IPS-NIHi7 (cell line): ENCODE measurements around the gene RHBDF1.
"Not testable (repeated sequence)": the region's sequence is repeated elsewhere in the genome, so short reads cannot be mapped to it uniquely, and the experiment has no call there.

ENCODE experiments used
- DNase-seq: peaks from one replicate; pipeline ENCODE4 v3.0.0; 2012; ENCODE audit warnings: mixed read lengths; ENCODE audit errors: extremely low spot score

RHBDF1 gene

GRCh38 chr16:59440-60059 lies 12.9 kb downstream of the RHBDF1 start:
- DNase-seq = no peak

- no peak for DNase-seq
Observed at GRCh38 chr16:58491-59439, 13.7 kb downstream of the RHBDF1 start.

GRCh38 chr16:57711-58110 lies 14.7 kb downstream of the RHBDF1 start:
- DNase-seq = no peak

DNA sequence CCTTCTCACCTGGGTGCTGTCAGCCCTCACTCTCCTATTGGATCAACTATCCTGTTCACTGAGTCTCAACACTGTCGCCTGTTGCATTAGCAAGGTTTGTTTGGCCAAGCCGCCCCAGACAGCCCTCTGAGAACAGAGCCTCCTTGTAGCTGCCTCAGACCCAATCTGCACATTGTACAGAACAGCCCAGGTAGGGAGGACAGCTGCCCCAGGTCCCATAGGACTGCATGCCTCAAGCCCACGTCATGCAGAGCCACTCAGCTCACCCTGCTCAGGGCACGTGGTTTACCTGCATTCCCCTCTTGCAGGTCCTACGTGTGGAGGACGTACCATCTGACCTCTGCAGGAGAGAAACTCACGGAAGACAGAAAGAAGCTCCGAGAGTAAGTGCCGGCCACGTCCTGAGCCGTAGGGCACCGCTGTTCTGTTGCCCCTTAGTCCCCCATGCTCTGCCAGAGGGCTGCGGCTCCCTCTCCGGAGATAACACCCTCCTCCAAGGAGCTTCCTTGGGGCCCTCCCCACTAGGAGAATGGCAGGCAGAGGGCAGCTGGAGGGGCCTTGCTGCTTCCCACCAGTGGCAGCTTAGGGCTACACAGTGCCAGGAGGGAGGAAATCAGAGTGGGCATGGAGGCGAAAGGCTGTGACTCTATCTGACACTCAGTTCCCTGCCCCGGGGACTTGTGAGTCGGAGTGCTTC lies 16.1 kb downstream of the RHBDF1 start:
- no peak for DNase-seq

DNA sequence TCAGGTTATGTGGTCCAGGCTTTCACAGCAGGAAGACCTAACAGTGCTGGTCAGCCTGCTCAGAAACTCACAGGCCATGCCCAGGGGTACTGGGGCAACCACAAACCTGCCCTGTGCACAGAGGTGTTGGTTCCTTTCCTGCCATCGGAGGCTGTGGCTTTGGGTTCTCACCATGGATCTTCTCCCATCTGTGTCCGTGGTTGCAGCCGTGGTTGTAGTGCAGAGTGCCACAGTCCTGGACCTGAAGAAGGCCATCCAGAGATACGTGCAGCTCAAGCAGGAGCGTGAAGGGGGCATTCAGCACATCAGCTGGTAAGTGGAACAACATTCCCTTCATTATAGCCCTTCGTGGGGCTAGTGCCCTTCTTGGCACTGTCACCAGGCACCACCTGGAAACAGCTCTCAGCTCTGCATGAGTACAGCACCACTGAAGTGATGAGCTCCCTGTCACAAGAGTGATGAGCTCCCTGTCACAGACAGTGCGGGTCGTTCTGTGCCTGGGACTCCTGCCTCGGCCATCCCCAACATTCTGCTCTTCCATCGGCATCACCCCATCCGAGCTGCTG lies 16.8 kb downstream of the RHBDF1 start:
- no peak for DNase-seq

DNA sequence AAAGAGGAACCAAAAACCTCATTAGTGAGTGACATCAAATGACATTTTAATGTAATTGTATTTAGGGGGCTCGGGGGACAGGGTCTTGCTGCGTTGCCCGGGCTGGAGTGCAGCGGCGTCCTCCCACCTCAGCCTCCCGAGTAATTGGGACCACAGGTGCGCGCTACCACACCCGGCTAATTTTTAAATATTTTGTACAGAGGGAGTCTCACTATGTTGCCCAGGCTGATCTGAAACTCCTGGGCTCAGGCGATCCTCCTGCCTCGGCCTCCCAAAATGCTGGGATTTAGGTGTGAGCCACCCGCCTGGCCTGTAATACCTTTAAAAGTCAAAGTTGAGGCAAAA lies 18.2 kb downstream of the RHBDF1 start:
- no peak for DNase-seq

DNA sequence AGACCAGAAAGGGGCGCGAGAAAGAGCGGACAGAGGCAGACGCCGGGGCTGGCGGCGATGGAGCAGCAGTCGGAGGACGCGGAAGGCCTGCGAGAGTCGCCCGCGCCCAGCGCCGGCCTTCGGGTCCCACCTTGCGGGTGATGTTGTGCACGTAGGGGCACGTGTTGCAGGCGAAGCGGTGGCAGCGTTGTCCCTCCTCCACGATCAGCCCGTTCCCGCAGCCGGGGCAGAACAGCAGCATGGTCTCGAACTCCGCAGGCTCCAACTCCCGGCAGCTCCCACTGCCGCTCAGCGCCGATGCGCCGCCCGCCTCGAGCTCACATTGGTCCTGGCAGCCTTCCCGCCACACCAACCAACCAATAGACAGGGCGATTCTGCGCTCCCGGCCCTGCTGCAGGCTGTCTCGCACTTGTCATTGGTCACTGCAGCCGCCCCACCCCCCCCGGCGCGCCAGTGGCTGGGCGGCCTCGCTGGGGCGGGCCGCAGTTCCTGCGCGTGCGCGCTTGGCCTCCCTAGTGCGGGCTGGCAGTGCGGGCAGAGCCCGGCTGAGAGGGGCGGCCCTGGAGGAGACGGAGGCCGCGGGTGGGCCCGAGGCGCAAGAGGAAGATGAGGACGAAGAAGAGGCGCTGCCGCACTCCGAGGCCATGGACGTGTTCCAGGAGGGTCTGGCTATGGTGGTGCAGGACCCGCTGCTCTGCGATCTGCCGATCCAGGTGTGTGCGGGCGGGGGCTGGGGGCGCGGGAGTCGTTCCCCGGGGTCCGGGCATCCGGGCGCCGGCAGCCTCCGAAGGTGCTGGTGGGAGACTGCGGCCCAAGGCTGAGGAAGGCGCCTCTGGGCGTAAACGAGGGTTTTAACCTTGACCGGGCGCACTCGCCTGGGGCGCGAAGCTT lies 18.8 kb downstream of the RHBDF1 start, which contains the start of the genes POLR3K and SNRNP25:
Gene POLR3K, minus strand, starts transcription at position 263 of the 891 bp plus-strand sequence. Its CDS starts 22 bp downstream, at position 241.
Gene SNRNP25, plus strand, starts transcription at position 483 of the 891 bp plus-strand sequence. Its CDS starts 189 bp downstream, at position 672.
- DNase-seq = peak; percentile 100

DNA sequence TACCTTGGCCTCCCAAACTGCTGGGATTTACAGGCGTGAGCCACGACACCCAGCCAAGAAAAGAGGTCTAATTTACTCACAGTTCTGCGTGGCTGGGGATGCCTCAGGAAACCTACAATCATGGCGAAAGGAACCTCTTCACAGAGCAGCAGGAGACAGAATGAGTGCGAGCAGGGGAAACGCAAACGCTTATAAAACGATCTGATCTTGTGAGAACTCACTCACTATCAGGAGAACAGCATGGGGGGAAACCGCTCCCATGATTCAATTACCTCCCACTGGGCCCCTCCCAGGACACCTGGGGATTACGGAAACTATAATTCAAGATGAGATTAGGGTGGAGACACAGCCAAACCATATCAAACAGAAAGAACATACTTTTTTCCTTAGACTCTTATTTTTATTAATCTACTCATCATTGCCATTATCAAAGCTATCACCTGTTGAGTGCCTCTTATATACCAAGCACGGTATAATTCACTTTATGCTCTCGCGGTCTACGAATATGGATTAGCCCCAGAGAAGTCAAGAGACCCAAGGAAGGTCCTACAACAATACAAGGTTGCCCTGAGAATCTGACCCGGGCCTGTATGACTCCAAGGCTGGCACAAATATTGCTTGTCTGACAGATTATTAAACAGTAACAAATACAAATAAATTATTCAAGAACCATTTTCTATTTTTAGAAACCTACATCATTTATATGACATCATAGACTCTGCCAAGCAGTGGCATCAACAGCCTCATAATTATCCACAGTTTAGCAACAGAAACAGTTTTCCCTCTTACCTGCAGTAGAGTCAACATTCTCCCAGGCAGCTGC lies 21.5 kb downstream of the RHBDF1 start:
- DNase-seq = no peak

- DNase-seq = no peak
Observed at GRCh38 chr16:47234-47633, 25.2 kb downstream of the RHBDF1 start.

DNA sequence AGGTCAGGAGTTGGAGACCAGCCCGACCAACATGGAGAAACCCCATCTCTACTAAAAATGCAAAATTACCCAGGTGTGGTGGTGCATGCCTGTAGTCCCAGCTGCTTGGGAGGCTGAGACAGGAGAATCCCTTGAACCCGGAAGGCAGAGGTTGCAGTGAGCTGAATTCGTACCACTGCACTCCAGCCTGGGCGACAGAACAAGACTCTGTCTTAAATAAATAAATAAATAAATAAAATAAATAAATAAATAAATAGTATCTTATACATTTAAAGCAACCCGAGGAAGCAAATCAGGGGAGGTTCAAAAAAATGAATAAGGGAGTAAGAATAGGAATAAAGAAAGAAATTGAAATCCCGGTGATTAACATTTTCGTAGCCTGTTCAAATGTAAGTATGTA lies 25.9 kb downstream of the RHBDF1 start:
- DNase-seq = not testable (repeated sequence)

GRCh38 chr16:45454-45853 lies 27.0 kb downstream of the RHBDF1 start:
- no peak for DNase-seq

DNA sequence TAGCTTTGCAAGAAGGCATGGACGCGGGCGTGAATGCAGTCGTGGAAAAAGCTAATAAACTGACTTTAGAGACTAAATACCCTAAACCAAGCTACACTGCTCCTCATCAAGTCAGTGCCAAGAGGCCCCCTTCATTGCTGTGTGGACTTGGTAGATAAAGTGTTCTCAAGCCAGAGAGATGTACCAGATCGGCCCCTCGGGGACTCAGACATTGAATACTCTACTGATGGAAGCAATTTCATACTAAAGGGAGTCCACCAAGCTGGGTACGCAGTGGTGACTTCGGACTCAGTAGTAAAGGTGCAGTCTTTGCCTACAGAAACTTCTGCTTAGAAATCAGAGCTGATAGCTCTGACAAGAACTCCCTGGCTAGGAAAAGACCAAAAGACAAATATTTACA lies 27.8 kb downstream of the RHBDF1 start:
- no peak for DNase-seq

DNA sequence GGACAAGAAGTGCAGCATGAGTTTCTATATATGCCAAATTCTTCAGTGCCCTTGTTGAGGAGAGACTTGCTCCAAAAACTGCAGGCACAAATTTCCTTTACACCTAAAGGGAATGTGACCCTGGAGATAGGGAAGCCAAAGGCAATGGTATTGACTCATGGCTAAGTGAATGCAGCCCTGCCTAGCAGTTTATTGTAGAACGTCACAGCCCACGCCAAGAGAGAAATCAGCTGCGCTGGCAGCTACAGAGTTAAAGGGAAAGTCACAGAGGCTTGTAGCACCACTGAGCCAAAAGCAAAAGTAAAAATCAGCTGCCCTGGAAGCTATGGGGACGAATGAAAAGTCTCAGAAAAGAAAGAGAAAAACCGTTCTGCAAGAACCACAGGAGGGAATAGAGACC lies 29.1 kb downstream of the RHBDF1 start:
- DNase-seq = no peak

DNA sequence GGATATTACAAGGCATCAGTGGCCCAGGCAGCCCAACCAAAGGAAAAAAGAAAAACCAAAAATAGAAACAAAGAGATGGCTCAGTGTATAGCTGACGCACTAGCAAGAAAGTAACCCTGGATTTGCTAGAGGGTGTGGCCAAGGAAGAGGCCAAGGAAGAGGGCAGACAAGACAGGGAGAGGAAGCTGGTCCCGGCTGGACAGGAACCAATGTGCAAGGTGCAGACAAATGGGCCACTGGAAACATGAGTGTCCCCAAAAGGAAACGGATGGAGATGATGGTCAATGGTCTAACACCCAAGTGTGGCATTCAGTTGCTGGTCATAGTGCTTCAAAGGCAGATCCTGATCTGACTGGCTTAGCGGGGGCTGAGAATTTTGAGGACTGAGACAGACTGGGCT lies 29.7 kb downstream of the RHBDF1 start:
- DNase-seq = no peak

GRCh38 chr16:42069-42457 lies 30.4 kb downstream of the RHBDF1 start:
- DNase-seq = no peak

DNA sequence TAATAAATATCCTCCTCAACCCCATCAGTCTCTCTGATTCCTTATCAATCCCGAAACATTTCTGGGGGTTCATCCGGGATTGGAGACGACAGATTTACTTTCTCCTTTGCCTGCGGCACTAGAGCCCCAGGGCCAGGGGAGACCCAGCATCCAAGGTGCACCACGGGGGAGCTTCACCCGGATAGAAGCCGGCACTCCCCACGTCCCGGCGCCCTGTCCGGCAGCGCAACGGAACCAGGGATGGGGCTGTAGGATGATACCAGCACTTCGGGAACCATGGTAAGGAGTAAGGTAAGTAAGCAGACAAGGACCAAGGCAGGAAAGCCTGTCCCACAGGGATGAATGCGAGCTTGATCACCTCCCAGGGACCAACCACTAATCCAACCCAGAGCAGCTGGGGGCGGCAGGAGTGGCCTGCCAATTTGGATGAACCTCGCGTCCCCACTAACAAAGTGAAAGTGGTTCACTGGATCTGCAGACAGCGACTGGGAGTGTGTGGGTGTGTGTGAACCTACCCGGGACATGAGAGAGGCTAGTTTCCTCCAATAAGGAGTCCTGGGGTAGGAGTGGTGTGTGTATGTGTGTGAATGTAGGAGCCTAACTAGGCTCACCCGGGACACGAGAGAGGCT lies 30.9 kb downstream of the RHBDF1 start:
- no peak for DNase-seq

- no peak for DNase-seq
Observed at GRCh38 chr16:38941-39892, 33.2 kb downstream of the RHBDF1 start.

DNA sequence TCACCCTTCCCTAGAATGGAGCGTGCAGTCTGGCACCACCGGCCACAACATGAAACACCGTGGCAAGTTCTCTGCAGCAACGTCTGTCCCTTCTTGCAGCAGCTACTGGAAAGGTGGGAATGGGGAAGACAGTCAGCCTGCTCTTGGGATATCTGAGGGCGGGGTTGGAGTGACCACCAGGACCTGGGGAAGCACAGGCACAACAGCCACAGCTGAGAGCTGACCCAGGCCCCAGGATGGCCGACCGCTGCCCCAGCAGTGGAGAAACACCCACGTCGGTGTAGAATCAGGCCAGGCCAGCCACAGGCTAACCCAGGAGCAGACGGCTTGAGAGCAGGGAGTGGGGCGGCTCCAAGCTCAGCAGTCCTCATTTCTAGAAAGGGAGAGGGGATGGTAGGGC lies 34.2 kb downstream of the RHBDF1 start:
- DNase-seq = not testable (repeated sequence)

DNA sequence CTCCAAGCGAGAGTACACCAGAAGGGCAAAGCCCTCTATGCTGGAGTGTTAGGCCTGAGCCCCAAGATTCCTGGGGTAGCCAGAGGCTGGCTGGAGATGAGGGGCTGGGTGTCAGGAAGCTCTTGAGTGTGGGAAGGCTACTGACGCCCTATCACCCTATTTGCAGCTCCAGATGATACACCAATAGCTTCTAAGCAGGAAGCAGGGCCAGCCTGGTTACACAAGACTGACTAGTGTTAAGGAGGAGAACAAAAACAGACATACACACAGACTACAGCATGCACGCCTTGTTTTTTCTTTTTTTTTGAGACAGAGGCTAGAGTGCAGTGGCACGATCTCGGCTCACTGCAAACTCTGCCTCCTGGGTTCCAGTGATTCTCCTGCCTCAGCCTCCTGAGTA lies 34.9 kb downstream of the RHBDF1 start:
- DNase-seq = no peak
